OCI-LY1 (cell line): ENCODE data around the gene SKAP1.

Experiments
- H2AFZ ChIP-seq: fragments of 200-600 bp; sonication (generic), shearing (Covaris generic); 2 replicates; pipeline ENCODE4 v1.6.0; 2014; ENCODE audit warnings: antibody characterized with exemption, mild to moderate bottlenecking, low read length
- H3F3A ChIP-seq: fragments of 200-600 bp; sonication (generic), shearing (Covaris generic); 2 replicates; pipeline ENCODE4 v1.6.0; 2014; ENCODE audit warnings: mild to moderate bottlenecking, antibody characterized with exemption, low read length, moderate library complexity; ENCODE audit not compliant: insufficient read depth
- H3K27ac ChIP-seq: fragments of 200-600 bp; sonication (generic); 2 replicates; pipeline ENCODE4 v1.5.1; 2014; ENCODE audit warnings: low read length, mixed run types, mild to moderate bottlenecking, low read depth; ENCODE audit not compliant: poor library complexity, severe bottlenecking
- H3K27me3 ChIP-seq: fragments of 200-600 bp; sonication (generic); 2 replicates; pipeline ENCODE4 v1.6.0; 2014; ENCODE audit warnings: antibody characterized with exemption, mild to moderate bottlenecking, low read length, moderate library complexity; ENCODE audit not compliant: insufficient read depth
- H3K36me3 ChIP-seq: fragments of 200-600 bp; sonication (generic); 2 replicates; pipeline ENCODE4 v1.6.1; 2014; ENCODE audit warnings: mild to moderate bottlenecking, antibody characterized with exemption, low read length, moderate library complexity, mixed read lengths; ENCODE audit not compliant: insufficient read depth
- H3K4me1 ChIP-seq: fragments of 200-600 bp; sonication (generic); 2 replicates; pipeline ENCODE4 v1.5.1; 2014; ENCODE audit warnings: mild to moderate bottlenecking, low read length, moderate library complexity; ENCODE audit not compliant: insufficient read depth, severe bottlenecking
- H3K4me2 ChIP-seq: fragments of 200-600 bp; sonication (generic), shearing (Covaris generic); 2 replicates; pipeline ENCODE4 v1.6.1; 2014; ENCODE audit warnings: low read length
- H3K4me3 ChIP-seq: fragments of 200-600 bp; sonication (generic); 2 replicates; pipeline ENCODE4 v1.5.1; 2014; ENCODE audit warnings: low read length, low read depth, mild to moderate bottlenecking, mixed read lengths; ENCODE audit not compliant: poor library complexity, severe bottlenecking
- H3K79me2 ChIP-seq: fragments of 200-600 bp; shearing (Covaris generic); 2 replicates; pipeline ENCODE4 v1.6.1; 2016; ENCODE audit warnings: mixed run types, low read length, mixed read lengths; ENCODE audit not compliant: insufficient read depth
- H3K9ac ChIP-seq: fragments of 200-600 bp; sonication (generic), shearing (Covaris generic); 2 replicates; pipeline ENCODE4 v1.6.1; 2014; ENCODE audit warnings: mild to moderate bottlenecking, low read length, mixed read lengths
- H3K9me2 ChIP-seq: fragments of 200-600 bp; sonication (generic), shearing (Covaris generic); 2 replicates; pipeline ENCODE4 v1.6.1; 2014; ENCODE audit warnings: low read depth, mild to moderate bottlenecking, low read length, mixed read lengths
- H3K9me3 ChIP-seq: fragments of 200-600 bp; shearing (Covaris generic); 2 replicates; pipeline ENCODE4 v1.6.1; 2014; ENCODE audit warnings: low read length, mixed read lengths
- H4K20me1 ChIP-seq: fragments of 200-600 bp; sonication (generic), shearing (Covaris generic); 2 replicates; pipeline ENCODE4 v1.6.0; 2016; ENCODE audit warnings: mild to moderate bottlenecking, low read length; ENCODE audit not compliant: insufficient read depth
- CTCF ChIP-seq: fragments of 200-600 bp; sonication (generic), shearing (Covaris generic); IDR thresholded peaks from 2 replicates; pipeline ENCODE4 v1.5.1; 2017; ENCODE audit warnings: mild to moderate bottlenecking, antibody characterized with exemption, low read length, moderate library complexity, mixed read lengths
- EZH2 ChIP-seq: fragments of 200-600 bp; sonication (generic), shearing (Covaris generic); IDR thresholded peaks from 2 replicates; pipeline ENCODE4 v1.8.0; 2017; ENCODE audit warnings: borderline replicate concordance, mixed run types, mild to moderate bottlenecking, antibody characterized with exemption, low read length, moderate library complexity, mixed read lengths

Gene SKAP1

DNA sequence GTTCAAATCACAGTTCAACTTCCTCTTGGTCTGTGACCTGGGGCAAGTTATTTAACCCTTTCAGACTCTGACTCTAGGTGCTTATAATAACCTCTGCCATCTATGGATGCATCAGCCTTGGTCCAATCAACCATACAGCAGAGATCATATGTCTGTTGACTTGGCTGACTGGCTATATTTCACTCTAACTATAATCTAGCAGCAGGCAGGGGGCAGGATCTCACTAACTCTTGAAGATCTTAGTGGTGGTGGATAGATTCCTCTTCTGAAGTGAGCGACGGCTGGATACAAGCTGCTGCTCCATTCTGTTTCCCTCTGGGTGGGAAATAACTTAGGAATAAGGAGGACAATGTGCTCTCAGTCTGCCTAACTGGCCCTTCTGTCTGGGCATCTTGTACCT, 146.6 kb downstream of the SKAP1 start:
- no peaks in the 10 kb centered on the region for H3K27me3 ChIP-seq
- H3K79me2 ChIP-seq: no peaks in the 10 kb centered on the region
- H3K4me2 ChIP-seq: no peak overlapping the region
- no peaks in the 10 kb centered on the region for H3K36me3 ChIP-seq
- no peak overlapping the region for H3K9ac ChIP-seq
- H3K4me3 ChIP-seq: no peak overlapping the region
- H3K9me2 ChIP-seq: no peaks in the 10 kb centered on the region
- TF ChIP-seq CTCF: no peak
- no peak for TF ChIP-seq EZH2
- no peaks in the 10 kb centered on the region for H3F3A ChIP-seq
- H3K27ac ChIP-seq: no peak overlapping the region
- H4K20me1 ChIP-seq: no peaks in the 10 kb centered on the region
- H2AFZ ChIP-seq: no peak overlapping the region
- H3K9me3 ChIP-seq: no peaks in the 10 kb centered on the region
- H3K4me1 ChIP-seq: no peaks in the 10 kb centered on the region

GRCh38 chr17:48282303-48282702, 147.7 kb downstream of the SKAP1 start:
- Histone ChIP-seq H3K9me3 (no peaks in the 10 kb centered on the region), H3K4me3 (no peak overlapping the region), H3K79me2 (no peaks in the 10 kb centered on the region), H3K27me3 (no peaks in the 10 kb centered on the region), H3K9me2 (no peaks in the 10 kb centered on the region), H3K27ac (no peak overlapping the region), H2AFZ (no peak overlapping the region), H3K4me1 (no peaks in the 10 kb centered on the region), H4K20me1 (no peaks in the 10 kb centered on the region), H3K4me2 (no peak overlapping the region), H3K36me3 (no peaks in the 10 kb centered on the region), H3K9ac (no peak overlapping the region), H3F3A (no peaks in the 10 kb centered on the region)
- TF ChIP-seq EZH2 (no peak), CTCF (no peak)

- Histone ChIP-seq H3K79me2 (no peaks in the 10 kb centered on the region), H3K4me1 (no peaks in the 10 kb centered on the region), H3K4me2 (no peak overlapping the region), H3F3A (no peaks in the 10 kb centered on the region), H3K9ac (no peak overlapping the region), H3K4me3 (no peak overlapping the region), H3K27me3 (no peaks in the 10 kb centered on the region), H3K9me2 (no peaks in the 10 kb centered on the region), H3K27ac (no peak overlapping the region), H3K36me3 (no peaks in the 10 kb centered on the region), H4K20me1 (no peaks in the 10 kb centered on the region), H3K9me3 (no peaks in the 10 kb centered on the region), H2AFZ (no peak overlapping the region)
- TF ChIP-seq CTCF: no peak
- no peak for TF ChIP-seq EZH2
Measured at GRCh38 chr17:48278760-48279491, 151.1 kb downstream of the SKAP1 start.
